Activated T-cell treated with anti-CD3 and anti-CD28 coated beads, Interleukin-2, amount 50 U/mL, for 4 hours (primary cell): ENCODE data around the gene MTMR11. TPM values are rescaled to one million over a fixed set of nuclear protein-coding genes. Genes with fewer than 3 reads are reported as not detected.

Experiments
- ATAC-seq, 2 donors: fragments of 200-7000 bp; cut with Tn5 transposase; one replicate each; pipeline ENCODE4 v1.10.0; 2021
- DNase-seq: peaks from one replicate; pipeline ENCODE4 v3.0.0-alpha.2; 2020
- H3K27me3 Mint-ChIP-seq: one replicate; pipeline ENCODE4 v1.8.0; 2021; ENCODE audit warnings: low read depth, mixed read lengths
- H3K36me3 Mint-ChIP-seq: one replicate; pipeline ENCODE4 v1.8.0; 2022; ENCODE audit warnings: mixed read lengths; ENCODE audit not compliant: insufficient read depth
- H3K4me1 Mint-ChIP-seq: one replicate; pipeline ENCODE4 v1.8.0; 2021; ENCODE audit warnings: low read depth, mixed read lengths
- H3K4me3 Mint-ChIP-seq: one replicate; pipeline ENCODE4 v1.8.0; 2021; ENCODE audit warnings: mild to moderate bottlenecking, moderate library complexity, mixed read lengths
- H3K9me3 Mint-ChIP-seq: one replicate; pipeline ENCODE4 v1.8.0; 2021; ENCODE audit warnings: mixed read lengths
- total RNA-seq, 3 donors: library from RNA; stranded (reverse); gene quantifications; one replicate each; pipeline ENCODE4 v1.2.1, GENCODE V29; 2021

Gene MTMR11
- total RNA-seq, 3 donors from 2014 or later = 1.3 to 2.5 (median 2.0) TPM

DNA sequence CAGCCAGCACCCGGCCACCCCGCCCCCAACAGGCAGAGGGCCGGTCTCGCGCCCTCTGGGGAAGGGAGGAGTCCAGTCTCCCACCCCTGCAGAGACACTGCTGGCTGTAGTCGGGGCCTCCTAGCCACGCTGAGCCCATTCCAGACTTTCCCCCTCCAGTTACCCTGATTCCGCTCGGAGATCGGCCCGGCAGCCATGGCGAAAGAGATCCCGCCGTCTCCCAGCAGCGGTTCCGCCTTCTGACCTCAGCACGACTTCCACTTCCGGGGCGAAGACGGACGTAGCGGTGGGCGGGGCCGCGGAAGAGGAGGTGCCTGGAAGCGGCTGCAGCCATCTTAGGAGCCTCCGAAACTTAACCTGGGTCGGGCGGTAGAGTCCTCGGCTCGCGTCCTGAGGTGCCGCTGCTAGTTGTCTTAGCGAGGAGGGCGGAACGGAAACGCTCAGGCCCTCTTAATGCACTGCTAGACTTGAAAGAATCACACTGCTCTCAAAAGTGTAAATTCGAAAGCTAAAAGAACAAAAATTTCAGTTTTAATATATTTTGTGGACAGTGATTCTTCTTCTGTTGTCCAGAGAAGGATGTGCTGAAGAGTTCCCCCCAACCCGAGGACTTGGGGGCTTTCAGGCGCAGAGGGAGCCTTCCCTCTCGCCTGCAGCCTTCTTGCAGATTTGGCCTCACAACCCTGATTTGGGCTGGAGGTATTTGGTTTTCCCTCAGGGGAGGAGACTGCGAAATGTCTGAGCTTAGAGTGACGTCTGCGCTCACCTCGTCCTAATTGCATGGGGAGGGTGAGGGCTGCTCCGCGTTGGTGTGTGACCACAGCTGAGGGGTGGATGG is 8.9 kb downstream of the MTMR11 start, which contains the start of gene SF3B4:
Gene SF3B4, minus strand, starts transcription at position 241 of the 838 bp plus-strand sequence. Its CDS starts 44 bp downstream, at position 197.
- no peaks in the 10 kb centered on the region for H3K27me3 Mint-ChIP-seq
- peaks cover 46% of the 10 kb centered on the region for H3K4me1 Mint-ChIP-seq
- peak within 1 kb of the TSS; percentile 99 for H3K4me3 Mint-ChIP-seq
- no peaks in the 10 kb centered on the region for H3K9me3 Mint-ChIP-seq
- ATAC-seq = peak; percentile 99
- H3K36me3 Mint-ChIP-seq = peaks cover 36% of the 10 kb centered on the region
- peak; percentile 93 for DNase-seq

- DNase-seq (no peak), ATAC-seq (no peak)
- Mint-ChIP-seq H3K4me1 (peaks cover 46% of the 10 kb centered on the region), H3K36me3 (peaks cover 42% of the 10 kb centered on the region), H3K9me3 (no peaks in the 10 kb centered on the region), H3K4me3 (peak overlapping the region; percentile 99), H3K27me3 (no peaks in the 10 kb centered on the region)
Measured at GRCh38 chr1:149927056-149927562, 9.6 kb downstream of the MTMR11 start.

- peaks cover 42% of the 10 kb centered on the region for H3K4me1 Mint-ChIP-seq
- ATAC-seq = no peak
- H3K36me3 Mint-ChIP-seq = peaks cover 48% of the 10 kb centered on the region
- H3K4me3 Mint-ChIP-seq = peak overlapping the region; percentile 99
- no peaks in the 10 kb centered on the region for H3K27me3 Mint-ChIP-seq
- DNase-seq = no peak
- no peaks in the 10 kb centered on the region for H3K9me3 Mint-ChIP-seq
Measured at GRCh38 chr1:149926296-149926695, 10.4 kb downstream of the MTMR11 start.

- Mint-ChIP-seq H3K27me3 (no peaks in the 10 kb centered on the region), H3K4me3 (peak overlapping the region; percentile 99), H3K4me1 (peaks cover 40% of the 10 kb centered on the region), H3K36me3 (peaks cover 48% of the 10 kb centered on the region), H3K9me3 (no peaks in the 10 kb centered on the region)
- no peak for DNase-seq
- no peak for ATAC-seq
Measured at GRCh38 chr1:149925751-149926150, 10.9 kb downstream of the MTMR11 start.

DNA sequence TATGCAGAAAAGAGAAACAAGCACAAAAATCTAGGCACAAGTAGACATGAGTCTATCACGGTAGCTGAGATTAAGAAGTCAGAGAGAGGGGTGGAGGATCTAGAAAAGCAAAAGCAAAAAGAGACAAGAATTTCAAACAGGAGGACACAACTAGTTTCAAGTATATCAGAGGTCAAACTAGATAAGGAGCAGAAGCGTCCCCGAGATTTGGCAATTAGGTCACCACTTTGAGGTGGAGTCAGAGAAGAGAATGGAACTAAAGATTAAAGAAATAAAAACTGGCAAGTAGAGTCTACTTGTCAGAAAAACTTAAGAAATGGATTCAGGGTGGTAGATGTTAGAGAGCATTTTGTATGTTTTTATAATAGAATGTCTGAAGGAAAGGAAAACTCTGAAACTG is 11.3 kb downstream of the MTMR11 start:
- H3K9me3 Mint-ChIP-seq = no peaks in the 10 kb centered on the region
- H3K36me3 Mint-ChIP-seq = peaks cover 48% of the 10 kb centered on the region
- H3K27me3 Mint-ChIP-seq = no peaks in the 10 kb centered on the region
- ATAC-seq (no peak), DNase-seq (no peak)
- H3K4me1 Mint-ChIP-seq = peaks cover 40% of the 10 kb centered on the region
- peak overlapping the region; percentile 99 for H3K4me3 Mint-ChIP-seq

GRCh38 chr1:149923626-149924025 is 13.1 kb downstream of the MTMR11 start:
- Mint-ChIP-seq H3K27me3 (no peaks in the 10 kb centered on the region), H3K4me3 (no peak overlapping the region), H3K36me3 (peaks cover 48% of the 10 kb centered on the region), H3K4me1 (peaks cover 36% of the 10 kb centered on the region), H3K9me3 (no peaks in the 10 kb centered on the region)
- DNase-seq (no peak), ATAC-seq (no peak)

DNA sequence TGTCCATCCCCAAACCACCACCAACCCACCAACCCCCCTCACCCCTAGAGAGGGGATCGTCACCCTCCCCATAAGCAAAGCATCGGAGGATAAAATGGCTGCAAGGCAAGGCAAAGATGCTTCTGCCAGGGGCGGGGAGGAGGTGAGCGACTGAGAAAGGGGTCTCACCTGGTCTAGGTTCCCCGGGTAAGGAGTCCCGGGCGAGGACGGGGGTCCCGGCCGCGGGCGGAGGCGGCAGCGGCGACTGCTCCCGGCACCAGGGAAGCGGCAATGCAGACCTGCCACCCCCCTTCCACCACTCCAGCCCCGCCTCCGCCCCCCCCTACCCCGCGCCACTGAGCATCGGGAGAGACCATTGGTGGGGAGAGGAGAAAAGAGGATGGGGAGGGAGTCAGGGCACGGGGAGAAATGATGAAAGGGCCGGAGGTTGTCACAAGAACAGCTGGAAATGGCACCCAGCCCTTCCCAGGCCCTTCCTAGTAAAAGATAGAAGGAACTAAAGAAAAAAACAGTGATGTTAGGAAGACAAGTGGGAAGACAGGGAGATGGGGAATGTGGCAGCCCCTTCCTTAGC is 19.0 kb downstream of the MTMR11 start, which contains the start of gene SV2A:
Gene SV2A, minus strand, starts transcription at position 274 of the 574 bp plus-strand sequence. CDS start 4,004 bp downstream, outside the sequence.
- Mint-ChIP-seq H3K4me3 (peak within 1 kb of the TSS; percentile 84), H3K27me3 (peaks cover 3% of the 10 kb centered on the region), H3K9me3 (no peaks in the 10 kb centered on the region), H3K4me1 (peaks cover 29% of the 10 kb centered on the region), H3K36me3 (peaks cover 12% of the 10 kb centered on the region)
- ATAC-seq = peak; percentile 77 to 83
- peak; percentile 31 for DNase-seq

GRCh38 chr1:149916898-149917252 is 19.8 kb downstream of the MTMR11 start:
- H3K27me3 Mint-ChIP-seq = peaks cover 3% of the 10 kb centered on the region
- H3K36me3 Mint-ChIP-seq = peaks cover 4% of the 10 kb centered on the region
- peak overlapping the region; percentile 84 for H3K4me3 Mint-ChIP-seq
- DNase-seq (no peak), ATAC-seq (peak in 1 of 2 donors; percentile 3)
- no peaks in the 10 kb centered on the region for H3K9me3 Mint-ChIP-seq
- H3K4me1 Mint-ChIP-seq = peaks cover 29% of the 10 kb centered on the region

GRCh38 chr1:149916193-149916897 is 20.3 kb downstream of the MTMR11 start:
- H3K4me3 Mint-ChIP-seq = peak overlapping the region; percentile 84
- H3K27me3 Mint-ChIP-seq = peaks cover 3% of the 10 kb centered on the region
- no peaks in the 10 kb centered on the region for H3K9me3 Mint-ChIP-seq
- DNase-seq (no peak), ATAC-seq (no peak)
- H3K36me3 Mint-ChIP-seq = no peaks in the 10 kb centered on the region
- peaks cover 29% of the 10 kb centered on the region for H3K4me1 Mint-ChIP-seq

DNA sequence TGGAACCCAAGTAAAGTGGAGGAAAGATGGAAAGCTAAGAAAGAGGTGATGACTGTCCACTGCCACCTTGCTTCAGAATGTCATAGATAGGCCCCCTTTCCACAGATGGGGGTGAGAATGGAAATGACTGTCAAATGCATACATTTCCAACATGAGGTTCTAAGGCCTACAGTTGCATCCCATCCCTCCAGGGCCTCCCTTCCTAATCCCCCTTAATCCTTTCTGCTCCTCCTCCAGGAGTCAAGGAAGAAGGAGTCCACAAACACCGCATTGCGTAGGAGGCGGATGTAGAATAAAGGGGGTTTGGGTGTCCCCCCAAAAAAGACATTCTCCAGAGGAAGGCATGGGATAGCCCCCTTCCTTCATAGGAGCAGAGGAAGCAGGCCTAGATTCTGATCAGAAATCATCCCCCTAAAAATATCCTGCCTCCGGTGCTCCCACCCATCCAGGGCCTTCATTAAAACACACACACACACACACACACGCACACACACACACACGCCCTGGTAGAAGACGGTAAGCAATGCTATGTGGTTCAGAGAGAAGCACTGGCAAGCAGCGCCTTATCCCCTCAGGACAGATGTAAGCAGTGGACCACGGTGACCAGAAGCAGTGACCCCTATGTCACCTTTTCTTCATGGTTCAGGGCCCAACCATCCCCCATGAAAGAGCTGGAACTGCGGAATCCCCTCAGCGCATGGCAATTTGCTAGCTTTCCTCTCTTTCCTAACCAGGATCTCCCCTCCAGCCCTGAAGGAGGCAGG is 21.1 kb downstream of the MTMR11 start:
- H3K27me3 Mint-ChIP-seq = peaks cover 3% of the 10 kb centered on the region
- H3K4me3 Mint-ChIP-seq = peak overlapping the region; percentile 84
- ATAC-seq = no peak

GRCh38 chr1:149914545-149914944 is 22.1 kb downstream of the MTMR11 start:
- H3K27me3 Mint-ChIP-seq = peaks cover 3% of the 10 kb centered on the region
- peaks cover 29% of the 10 kb centered on the region for H3K4me1 Mint-ChIP-seq

More for the DNA sequence above, 21.1 kb downstream of the MTMR11 start:
- DNase-seq = no peak
- H3K36me3 Mint-ChIP-seq = no peaks in the 10 kb centered on the region
- H3K4me1 Mint-ChIP-seq = peaks cover 29% of the 10 kb centered on the region
- no peaks in the 10 kb centered on the region for H3K9me3 Mint-ChIP-seq

DNA sequence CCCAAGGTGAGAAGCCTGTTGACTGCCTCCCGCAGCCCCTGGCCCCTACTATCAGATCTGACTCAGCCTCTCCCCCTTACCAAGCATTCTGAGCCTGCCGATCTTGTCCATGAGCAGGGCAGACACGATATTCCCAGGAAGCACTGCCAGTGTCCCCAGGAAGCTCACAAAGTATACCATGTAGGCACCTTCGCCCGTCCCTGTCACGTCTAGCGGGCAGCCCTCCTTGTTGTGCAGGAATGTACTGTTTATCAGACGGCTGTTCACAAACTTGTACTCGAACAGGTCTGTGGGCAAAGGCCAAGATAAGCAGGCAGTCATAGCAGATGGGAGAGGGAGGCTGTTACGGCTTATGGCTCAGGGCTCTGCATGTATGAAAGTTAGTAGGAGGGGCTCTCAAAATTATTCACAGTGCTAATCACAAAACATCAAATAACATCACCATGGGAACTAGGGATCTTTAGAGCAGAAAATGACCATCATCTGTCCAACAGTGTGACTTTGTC is 30.1 kb downstream of the MTMR11 start:
- no peaks in the 10 kb centered on the region for H3K27me3 Mint-ChIP-seq
- DNase-seq (no peak), ATAC-seq (no peak)
- no peak overlapping the region for H3K4me3 Mint-ChIP-seq
- no peaks in the 10 kb centered on the region for H3K9me3 Mint-ChIP-seq
- H3K4me1 Mint-ChIP-seq = no peaks in the 10 kb centered on the region
- H3K36me3 Mint-ChIP-seq = peaks cover 7% of the 10 kb centered on the region

More at GRCh38 chr1:149914545-149914944, 22.1 kb downstream of the MTMR11 start:
- Mint-ChIP-seq H3K36me3 (no peaks in the 10 kb centered on the region), H3K4me3 (no peak overlapping the region), H3K9me3 (no peaks in the 10 kb centered on the region)
- DNase-seq = no peak
- ATAC-seq = no peak

- no peaks in the 10 kb centered on the region for H3K27me3 Mint-ChIP-seq
- no peak for DNase-seq
- H3K4me3 Mint-ChIP-seq = no peak overlapping the region
- no peaks in the 10 kb centered on the region for H3K9me3 Mint-ChIP-seq
- H3K36me3 Mint-ChIP-seq = peaks cover 7% of the 10 kb centered on the region
- H3K4me1 Mint-ChIP-seq = peaks cover 19% of the 10 kb centered on the region
- ATAC-seq = no peak
Measured at GRCh38 chr1:149903836-149904491, 32.7 kb downstream of the MTMR11 start.
